ENCODE measurements around the gene TMEM184B. TPM values are rescaled to one million over a fixed set of nuclear protein-coding genes. Genes with fewer than 3 reads are reported as not detected.

Gene TMEM184B
- total and polyA plus RNA-seq, 2 of the 8 experiments (the other 6 are each of a cell fraction or from before 2014, with no cell fraction given), result 41.6 to 81.0 TPM

GRCh38 chr22:38240734-38241252, 32.0 kb downstream of the TMEM184B start (continued):
- no peak for TF ChIP-seq CHD7 (IDR thresholded peaks at IDR 0.05; ENCODE audit: insufficient replicate concordance, low read length)
- TF ChIP-seq E2F6 (IDR thresholded peaks at IDR 0.05), result no peak
- no peak for TF ChIP-seq PHF8 (conservative IDR thresholded peaks at IDR 0.05; ENCODE audit: low read depth, low read length)
- no peak for TF ChIP-seq CTBP2 (IDR thresholded peaks at IDR 0.05; ENCODE audit: borderline replicate concordance, insufficient read depth, insufficient read length, low read length)
- TF ChIP-seq POLR2AphosphoS5 (IDR thresholded peaks at IDR 0.05; ENCODE audit: low read depth, low read length), result peak; percentile 46; the same call in 1 of the 2 replicates
- no peak for TF ChIP-seq CREB1 (IDR thresholded peaks at IDR 0.05)
- no peak for TF ChIP-seq JUN (IDR thresholded peaks at IDR 0.05; ENCODE audit: low read depth, low read length)
- no peak for TF ChIP-seq RNF2 (IDR thresholded peaks at IDR 0.05; ENCODE audit: borderline replicate concordance, low read depth, low read length, missing control alignments, poor library complexity, severe bottlenecking)
- TF ChIP-seq EP300 (IDR thresholded peaks at IDR 0.05; ENCODE audit: borderline replicate concordance in 1 of 2, low read depth in 2 of 2, low read length in 2 of 2), result peak in 1 of 2 experiments; percentile 46; a peak in 1 of 3 replicates
